HEK293 (cell line): ENCODE results near the gene SPACDR.

Source experiments
- CTCF ChIA-PET: fragments of 350-600 bp; formaldehyde crosslinking; extraction: SDS; loops from one replicate; lab custom pipeline; 2021; ENCODE audit warnings: antibody characterized with exemption; lab: Yijun Ruan, JAX
- POLR2A ChIA-PET: fragments of 300-600 bp; formaldehyde crosslinking; extraction: SDS; loops from one replicate; lab custom pipeline; 2020; ENCODE audit warnings: antibody characterized with exemption, inconsistent platforms; lab: Yijun Ruan, JAX
- H3K27ac ChIP-seq: fragments of 200-500 bp; sonication (Bioruptor generic); 2 replicates; pipeline ENCODE4 v1.5.1; 2014; ENCODE audit warnings: low read depth, low read length, control low read depth, inconsistent platforms; ENCODE audit errors: extremely low read depth
- H3K36me3 ChIP-seq, 2 experiments: fragments of 200-500 bp in 1 of 2; sonication (Bioruptor generic) in 1 of 2; 1 replicate in 1 of 2; 2 replicates in 1 of 2; pipeline ENCODE4 v1.5.1; 2014 to 2017; ENCODE audit warnings: inconsistent platforms in 2 of 2, low read length in 2 of 2; ENCODE audit not compliant: control insufficient read depth in 2 of 2, insufficient read depth in 1 of 2
- H3K4me1 ChIP-seq: fragments of 200-500 bp; sonication (Bioruptor generic); 2 replicates; pipeline ENCODE4 v1.5.1; 2014; ENCODE audit warnings: mild to moderate bottlenecking, low read length, inconsistent platforms; ENCODE audit not compliant: control insufficient read depth, insufficient read depth
- H3K4me3 ChIP-seq: 2 replicates; pipeline ENCODE4 v1.5.1; 2011; ENCODE audit warnings: low read depth, mild to moderate bottlenecking, control low read depth, low read length, moderate library complexity
- H3K9me3 ChIP-seq: fragments of 200-500 bp; sonication (Bioruptor generic); 2 replicates; pipeline ENCODE4 v1.5.1; 2014; ENCODE audit warnings: low read depth, low read length, inconsistent platforms; ENCODE audit not compliant: control insufficient read depth, insufficient read depth
- GLI2 ChIP-seq: fragments of 450-650 bp; formaldehyde crosslinking; IDR thresholded peaks from 2 replicates; pipeline ENCODE4; 2017; ENCODE audit warnings: missing biosample characterization, missing genetic modification characterization, low read depth, borderline replicate concordance
- GLI4 ChIP-seq: fragments of 450-650 bp; formaldehyde crosslinking; IDR thresholded peaks from 2 replicates; pipeline ENCODE4 v1.5.1; 2016; ENCODE audit warnings: missing biosample characterization, missing genetic modification characterization
- GLIS1 ChIP-seq: fragments of 450-650 bp; formaldehyde crosslinking; IDR thresholded peaks from 2 replicates; pipeline ENCODE4 v1.5.1; 2016; ENCODE audit warnings: missing biosample characterization, missing genetic modification characterization
- IKZF3 ChIP-seq: fragments of 450-650 bp; IDR thresholded peaks from 2 replicates; pipeline ENCODE4 v1.5.0; 2018; ENCODE audit warnings: missing biosample characterization, mild to moderate bottlenecking, missing genetic modification characterization, moderate library complexity
- MZF1 ChIP-seq: fragments of 450-650 bp; formaldehyde crosslinking; IDR thresholded peaks from 2 replicates; pipeline ENCODE4 v1.5.1; 2017; ENCODE audit warnings: missing biosample characterization, missing genetic modification characterization, borderline replicate concordance
- SP3 ChIP-seq: fragments of 450-650 bp; formaldehyde crosslinking; IDR thresholded peaks from 2 replicates; pipeline ENCODE4 v1.5.1; 2016; ENCODE audit warnings: missing biosample characterization, missing genetic modification characterization
- WT1 ChIP-seq: fragments of 450-650 bp; formaldehyde crosslinking; IDR thresholded peaks from 2 replicates; pipeline ENCODE4 v1.5.1; 2016; ENCODE audit warnings: missing biosample characterization, missing genetic modification characterization
- ZBTB20 ChIP-seq: fragments of 450-650 bp; formaldehyde crosslinking; IDR thresholded peaks from 2 replicates; pipeline ENCODE4 v1.5.1; 2016; ENCODE audit warnings: missing biosample characterization, missing genetic modification characterization
- ZBTB6 ChIP-seq: fragments of 450-650 bp; formaldehyde crosslinking; IDR thresholded peaks from 2 replicates; pipeline ENCODE4 v1.5.1; 2017; ENCODE audit warnings: missing biosample characterization, missing genetic modification characterization
- ZFHX2 ChIP-seq: fragments of 450-650 bp; formaldehyde crosslinking; conservative IDR thresholded peaks from 2 replicates; pipeline ENCODE4 v1.5.1; 2016; ENCODE audit warnings: missing biosample characterization, missing genetic modification characterization
- ZFP37 ChIP-seq: fragments of 450-650 bp; formaldehyde crosslinking; IDR thresholded peaks from 2 replicates; pipeline ENCODE4 v1.5.1; 2016; ENCODE audit warnings: missing biosample characterization, missing genetic modification characterization
- ZNF121 ChIP-seq: fragments of 450-650 bp; formaldehyde crosslinking; IDR thresholded peaks from 2 replicates; pipeline ENCODE4 v1.5.1; 2016; ENCODE audit warnings: missing biosample characterization, missing genetic modification characterization
- ZNF132 ChIP-seq: fragments of 450-650 bp; formaldehyde crosslinking; IDR thresholded peaks from 2 replicates; pipeline ENCODE4 v1.5.1; 2017; ENCODE audit warnings: missing biosample characterization, missing genetic modification characterization, borderline replicate concordance
- ZNF138 ChIP-seq: fragments of 450-650 bp; formaldehyde crosslinking; IDR thresholded peaks from 2 replicates; pipeline ENCODE4 v1.5.1; 2016; ENCODE audit warnings: missing biosample characterization, missing genetic modification characterization, borderline replicate concordance
- ZNF221 ChIP-seq: fragments of 450-650 bp; formaldehyde crosslinking; IDR thresholded peaks from 2 replicates; pipeline ENCODE4 v1.5.1; 2017; ENCODE audit warnings: missing biosample characterization, missing genetic modification characterization, borderline replicate concordance
- ZNF302 ChIP-seq: fragments of 450-650 bp; formaldehyde crosslinking; IDR thresholded peaks from 2 replicates; pipeline ENCODE4 v1.5.1; 2016; ENCODE audit warnings: missing biosample characterization, missing genetic modification characterization, low read depth
- ZNF324 ChIP-seq: fragments of 450-650 bp; formaldehyde crosslinking; IDR thresholded peaks from 2 replicates; pipeline ENCODE4 v1.5.1; 2016; ENCODE audit warnings: missing biosample characterization, missing genetic modification characterization
- ZNF426 ChIP-seq: fragments of 450-650 bp; formaldehyde crosslinking; IDR thresholded peaks from 2 replicates; pipeline ENCODE4 v1.5.1; 2017; ENCODE audit warnings: missing biosample characterization, missing genetic modification characterization, mild to moderate bottlenecking, inconsistent platforms, moderate library complexity
- ZNF571 ChIP-seq: fragments of 450-650 bp; formaldehyde crosslinking; IDR thresholded peaks from 2 replicates; pipeline ENCODE4 v1.5.0; 2017; ENCODE audit warnings: missing biosample characterization, missing genetic modification characterization
- ZNF626 ChIP-seq: fragments of 450-650 bp; sonication (Bioruptor Pico); formaldehyde crosslinking; IDR thresholded peaks from 2 replicates; pipeline ENCODE4 v1.5.1; 2018; ENCODE audit warnings: missing biosample characterization, missing genetic modification characterization, inconsistent platforms
- ZNF654 ChIP-seq: fragments of 450-650 bp; formaldehyde crosslinking; IDR thresholded peaks from 2 replicates; pipeline ENCODE4 v1.5.1; 2016; ENCODE audit warnings: low read depth, missing biosample characterization, missing genetic modification characterization
- TF ChIP-seq, protein P1 (sequence below): fragments of 450-650 bp; formaldehyde crosslinking; IDR thresholded peaks from 2 replicates; pipeline ENCODE4; 2016; ENCODE audit warnings: missing biosample characterization, missing genetic modification characterization
- TF ChIP-seq, protein P2 (sequence below): fragments of 450-650 bp; formaldehyde crosslinking; IDR thresholded peaks from 2 replicates; pipeline ENCODE4 v1.5.1; 2017; ENCODE audit warnings: missing biosample characterization, missing genetic modification characterization

SPACDR gene

DNA sequence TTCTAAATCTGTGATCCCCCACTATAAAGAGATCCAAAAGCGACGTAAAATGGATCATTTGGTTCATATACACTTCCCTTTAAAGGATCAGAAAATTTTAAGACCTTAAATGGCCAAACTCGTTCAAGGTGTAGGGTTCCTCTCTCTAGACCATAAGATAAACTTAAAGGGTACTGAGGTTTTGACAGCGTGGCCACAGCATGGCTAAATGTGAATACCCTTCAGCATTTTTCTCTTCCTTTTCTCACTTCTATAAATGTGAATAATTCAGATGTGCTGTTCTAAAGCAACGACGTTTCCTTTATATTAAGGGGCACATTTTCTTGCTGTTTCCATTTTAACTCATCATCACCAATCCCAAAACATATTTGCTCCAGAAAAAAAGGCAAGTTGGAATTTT lies 40.7 kb downstream of the SPACDR start:
- no peaks in the 10 kb centered on the region for H3K36me3 ChIP-seq
- ChIA-PET CTCF (interaction anchor here (0.9 to 2.3 kb wide), 2 partner anchors 16 to 27 kb away, joined by 5 to 18 read pairs; no protein-coding TSS in a partner anchor), POLR2A (no interaction called here)
- H3K4me3 ChIP-seq, result no peak overlapping the region
- no peaks in the 10 kb centered on the region for H3K4me1 ChIP-seq
- H3K27ac ChIP-seq, result no peak overlapping the region
- no peak for TF ChIP-seq ZBTB6
- no peak for TF ChIP-seq GLI2
- no peak for TF ChIP-seq ZNF654 (tag by site-specific recombination)
- TF ChIP-seq ZNF426 (tag by site-specific recombination), result no peak
- no peak for TF ChIP-seq ZFHX2 (tag by site-specific recombination)
- TF ChIP-seq ZNF138 (tag by site-specific recombination), result no peak
- TF ChIP-seq ZFP37, result no peak
- TF ChIP-seq ZNF221 (tag by site-specific recombination), result no peak
- TF ChIP-seq, protein P1, sequence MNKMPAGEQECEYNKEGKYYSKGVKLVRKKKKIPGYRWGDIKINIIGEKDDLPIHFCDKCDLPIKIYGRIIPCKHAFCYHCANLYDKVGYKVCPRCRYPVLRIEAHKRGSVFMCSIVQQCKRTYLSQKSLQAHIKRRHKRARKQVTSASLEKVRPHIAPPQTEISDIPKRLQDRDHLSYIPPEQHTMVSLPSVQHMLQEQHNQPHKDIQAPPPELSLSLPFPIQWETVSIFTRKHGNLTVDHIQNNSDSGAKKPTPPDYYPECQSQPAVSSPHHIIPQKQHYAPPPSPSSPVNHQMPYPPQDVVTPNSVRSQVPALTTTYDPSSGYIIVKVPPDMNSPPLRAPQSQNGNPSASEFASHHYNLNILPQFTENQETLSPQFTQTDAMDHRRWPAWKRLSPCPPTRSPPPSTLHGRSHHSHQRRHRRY (tag by site-specific recombination), result no peak
- TF ChIP-seq GLIS1 (tag by site-specific recombination), result no peak
- no peak for TF ChIP-seq WT1 (tag by site-specific recombination)
- TF ChIP-seq ZNF571 (tag by site-specific recombination), result no peak
- no peak for TF ChIP-seq ZNF132 (tag by site-specific recombination)
- TF ChIP-seq, protein P2, sequence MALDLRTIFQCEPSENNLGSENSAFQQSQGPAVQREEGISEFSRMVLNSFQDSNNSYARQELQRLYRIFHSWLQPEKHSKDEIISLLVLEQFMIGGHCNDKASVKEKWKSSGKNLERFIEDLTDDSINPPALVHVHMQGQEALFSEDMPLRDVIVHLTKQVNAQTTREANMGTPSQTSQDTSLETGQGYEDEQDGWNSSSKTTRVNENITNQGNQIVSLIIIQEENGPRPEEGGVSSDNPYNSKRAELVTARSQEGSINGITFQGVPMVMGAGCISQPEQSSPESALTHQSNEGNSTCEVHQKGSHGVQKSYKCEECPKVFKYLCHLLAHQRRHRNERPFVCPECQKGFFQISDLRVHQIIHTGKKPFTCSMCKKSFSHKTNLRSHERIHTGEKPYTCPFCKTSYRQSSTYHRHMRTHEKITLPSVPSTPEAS (tag by site-specific recombination), result no peak
- no peak for TF ChIP-seq ZNF626
- TF ChIP-seq IKZF3 (tag by site-specific recombination), result no peak
- TF ChIP-seq GLI4 (tag by site-specific recombination), result no peak
- no peak for TF ChIP-seq ZNF324 (tag by site-specific recombination)
- TF ChIP-seq ZNF302 (tag by site-specific recombination), result no peak
- no peak for TF ChIP-seq ZNF121
- no peaks in the 10 kb centered on the region for H3K9me3 ChIP-seq

DNA sequence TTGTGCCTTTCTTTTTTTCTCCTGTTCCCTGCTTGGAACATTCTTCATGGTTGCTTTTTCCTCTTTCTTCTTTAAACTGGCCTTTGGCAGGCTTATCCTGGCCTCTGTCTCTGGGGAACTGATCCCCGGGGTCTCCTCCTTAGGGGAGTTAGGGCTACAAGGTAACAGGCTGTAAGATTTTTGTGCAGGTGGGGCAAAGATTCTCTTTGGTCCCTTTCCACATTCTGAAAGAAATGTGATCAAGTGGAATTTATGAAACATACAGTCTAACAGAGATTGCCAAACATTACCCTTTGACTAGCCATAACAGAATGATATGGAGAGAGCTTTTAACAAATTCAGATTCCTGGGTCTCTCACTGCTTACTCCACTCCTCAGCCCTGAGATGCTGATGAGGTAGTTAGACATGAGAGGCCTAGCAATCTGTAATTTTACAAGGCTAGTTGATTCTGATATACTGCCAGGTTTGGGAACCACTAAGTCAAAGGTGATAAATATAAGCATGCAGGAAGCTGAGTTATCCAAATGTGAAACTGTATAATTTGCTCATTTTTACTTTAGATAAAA lies 44.3 kb downstream of the SPACDR start:
- H3K36me3 ChIP-seq, result no peaks in the 10 kb centered on the region
- ChIA-PET CTCF (interaction anchor here (0.5 to 1.1 kb wide), 5 partner anchors 8 to 429 kb away, joined by 3 to 10 read pairs (median 4); no protein-coding TSS in a partner anchor), POLR2A (interaction anchor here (0.5 to 1.8 kb wide), 3 partner anchors 9 to 296 kb away, joined by 3 to 10 read pairs (median 4); partner anchors contain the start of genes FBXO24, LRCH4 and ZCWPW1)
- no peak overlapping the region for H3K27ac ChIP-seq
- TF ChIP-seq ZBTB20 (tag by site-specific recombination) (peak; percentile 92), MZF1 (tag by site-specific recombination) (no peak), SP3 (tag by site-specific recombination) (no peak)
- no peaks in the 10 kb centered on the region for H3K4me1 ChIP-seq
- H3K9me3 ChIP-seq, result no peaks in the 10 kb centered on the region
- H3K4me3 ChIP-seq, result no peak overlapping the region
